Bronchial epithelial cell (primary cell): ENCODE measurements around the gene RAPGEF4. TPM values are rescaled to one million over a fixed set of nuclear protein-coding genes. Genes with fewer than 3 reads are reported as not detected.

Experiments used
- DNase-seq: peaks from one replicate; pipeline ENCODE4 v3.0.0-alpha.2; 2010; ENCODE audit warnings: low read depth
- FAIRE-seq: peaks from 2 replicates; lab custom pipeline; 2011; peaks lifted over from hg19 to GRCh38; lab: Jason Lieb, UNC
- H3K27me3 ChIP-seq: 2 replicates; pipeline ENCODE4 v1.5.1; 2011; ENCODE audit warnings: low read length; ENCODE audit not compliant: control insufficient read depth, insufficient read depth
- H3K36me3 ChIP-seq: 2 replicates; pipeline ENCODE4 v1.5.1; 2011; ENCODE audit warnings: low read length; ENCODE audit not compliant: control insufficient read depth, insufficient read depth
- H3K4me3 ChIP-seq: 2 replicates; pipeline ENCODE4 v1.5.1; 2011; ENCODE audit warnings: mild to moderate bottlenecking, low read depth, low read length, control low read depth
- CTCF ChIP-seq: IDR thresholded peaks from 2 replicates; pipeline ENCODE4 v1.5.1; 2011; ENCODE audit warnings: mild to moderate bottlenecking, moderate library complexity, low read length, control low read depth, inconsistent platforms; ENCODE audit not compliant: insufficient read depth, severe bottlenecking
- total RNA-seq: library from RNA; depleted of rRNA; stranded (reverse); fragments of >200 nt; gene quantifications from 2 replicates; pipeline ENCODE4 v1.2.1, GENCODE V29; 2014

The RAPGEF4 gene
- total RNA-seq, 1 donor from 2014 or later: 0.26 TPM

GRCh38 chr2:173002751-173003541 is 267.3 kb downstream of the RAPGEF4 start:
- peak; percentile 29 for DNase-seq
- Histone ChIP-seq H3K36me3 (no peaks in the 10 kb centered on the region), H3K27me3 (no peaks in the 10 kb centered on the region), H3K4me3 (no peak overlapping the region)
- TF ChIP-seq CTCF: no peak
- no peak for FAIRE-seq

- Histone ChIP-seq H3K36me3 (no peaks in the 10 kb centered on the region), H3K4me3 (no peak overlapping the region), H3K27me3 (no peaks in the 10 kb centered on the region)
- TF ChIP-seq CTCF: no peak
- FAIRE-seq: no peak
- DNase-seq: no peak
Measured at GRCh38 chr2:173008786-173009185, 273.1 kb downstream of the RAPGEF4 start.

GRCh38 chr2:173010233-173010632 is 274.6 kb downstream of the RAPGEF4 start:
- Histone ChIP-seq H3K4me3 (no peak overlapping the region), H3K36me3 (no peaks in the 10 kb centered on the region), H3K27me3 (no peaks in the 10 kb centered on the region)
- DNase-seq (no peak), FAIRE-seq (no peak)
- no peak for TF ChIP-seq CTCF

- no peak for TF ChIP-seq CTCF
- Histone ChIP-seq H3K27me3 (no peaks in the 10 kb centered on the region), H3K4me3 (no peak overlapping the region), H3K36me3 (no peaks in the 10 kb centered on the region)
- DNase-seq: no peak
- no peak for FAIRE-seq
Measured at GRCh38 chr2:173016451-173016850, 280.8 kb downstream of the RAPGEF4 start.

- H3K36me3 ChIP-seq: no peaks in the 10 kb centered on the region
Measured at GRCh38 chr2:173017646-173018420, 282.2 kb downstream of the RAPGEF4 start.

More at GRCh38 chr2:173017646-173018420, 282.2 kb downstream of the RAPGEF4 start:
- no peaks in the 10 kb centered on the region for H3K27me3 ChIP-seq
- TF ChIP-seq CTCF: no peak
- no peak for FAIRE-seq
- H3K4me3 ChIP-seq: no peak overlapping the region
- no peak for DNase-seq
